Activated CD8-positive, alpha-beta memory T cell treated with anti-CD3 and anti-CD28 coated beads, Interleukin-2, amount 50 U/mL, for 1 hour (primary cell): ENCODE data around the gene KSR2.

Source experiments
- DNase-seq: peaks from one replicate; pipeline ENCODE4 v3.0.0-alpha.2; 2020; ENCODE audit errors: extremely low read depth

The KSR2 gene

DNA sequence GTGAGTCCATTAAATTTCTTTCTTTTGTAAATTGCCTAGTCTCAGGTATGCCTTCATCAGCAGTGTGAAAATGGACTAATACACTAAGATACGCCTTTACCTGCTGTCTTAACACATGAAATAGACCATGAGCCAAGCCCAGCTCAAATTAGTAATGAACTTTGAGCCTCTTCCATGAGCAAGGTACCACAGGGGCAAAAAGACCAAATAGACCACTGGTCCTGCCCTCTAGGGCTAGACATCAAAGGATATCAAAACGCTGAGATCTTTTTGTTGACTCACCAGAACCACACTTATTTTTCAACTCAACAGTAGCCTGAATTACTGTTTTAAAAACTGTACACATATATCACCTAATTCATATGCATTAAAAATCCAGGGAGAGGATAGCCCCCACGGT, 469.9 kb downstream of the KSR2 start:
- DNase-seq = no peak

DNA sequence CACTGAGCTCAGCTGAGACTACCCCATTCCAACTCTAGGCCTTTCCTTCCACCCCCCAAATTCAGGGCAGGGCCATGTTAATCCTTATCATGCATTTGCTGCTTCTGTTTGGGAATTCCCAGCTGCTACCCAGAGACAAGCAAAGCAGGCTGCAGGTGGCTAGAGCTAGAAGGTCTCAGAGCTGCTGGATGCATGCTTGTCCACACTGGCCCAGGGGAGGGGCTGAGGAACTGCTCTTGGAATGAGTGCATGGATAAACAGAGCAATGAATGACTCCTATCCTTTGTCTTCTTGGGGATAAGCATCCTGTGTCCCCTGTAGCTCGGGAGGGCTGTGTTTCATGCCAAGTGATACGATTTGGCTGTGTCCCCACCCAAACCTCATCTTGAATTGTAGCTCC, 470.5 kb downstream of the KSR2 start:
- no peak for DNase-seq

- DNase-seq = no peak
Observed at GRCh38 chr12:117497407-117497806, 471.4 kb downstream of the KSR2 start.

- DNase-seq = no peak
Observed at GRCh38 chr12:117494833-117495655, 473.7 kb downstream of the KSR2 start.

GRCh38 chr12:117491711-117492110, 477.1 kb downstream of the KSR2 start:
- no peak for DNase-seq

DNA sequence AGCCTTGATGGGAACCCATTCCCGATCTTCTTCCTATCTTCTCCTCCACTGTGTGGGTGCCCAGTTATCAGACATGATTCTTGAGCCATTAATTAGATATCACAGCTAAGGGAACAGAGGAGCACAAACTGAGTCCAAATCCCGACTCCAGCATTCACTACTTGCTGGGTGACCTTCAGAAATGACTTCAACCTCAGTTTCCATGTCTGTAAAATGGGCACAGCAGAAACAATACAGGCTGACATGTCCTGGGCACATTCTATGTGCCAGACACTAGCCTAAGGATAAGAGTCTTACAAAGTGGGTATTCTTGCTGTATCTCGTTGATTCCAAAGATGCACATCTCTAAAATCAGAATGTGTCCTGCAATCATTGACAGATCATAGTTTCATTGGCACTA, 478.7 kb downstream of the KSR2 start:
- DNase-seq = no peak

- DNase-seq = no peak
Observed at GRCh38 chr12:117489671-117490070, 479.1 kb downstream of the KSR2 start.

DNA sequence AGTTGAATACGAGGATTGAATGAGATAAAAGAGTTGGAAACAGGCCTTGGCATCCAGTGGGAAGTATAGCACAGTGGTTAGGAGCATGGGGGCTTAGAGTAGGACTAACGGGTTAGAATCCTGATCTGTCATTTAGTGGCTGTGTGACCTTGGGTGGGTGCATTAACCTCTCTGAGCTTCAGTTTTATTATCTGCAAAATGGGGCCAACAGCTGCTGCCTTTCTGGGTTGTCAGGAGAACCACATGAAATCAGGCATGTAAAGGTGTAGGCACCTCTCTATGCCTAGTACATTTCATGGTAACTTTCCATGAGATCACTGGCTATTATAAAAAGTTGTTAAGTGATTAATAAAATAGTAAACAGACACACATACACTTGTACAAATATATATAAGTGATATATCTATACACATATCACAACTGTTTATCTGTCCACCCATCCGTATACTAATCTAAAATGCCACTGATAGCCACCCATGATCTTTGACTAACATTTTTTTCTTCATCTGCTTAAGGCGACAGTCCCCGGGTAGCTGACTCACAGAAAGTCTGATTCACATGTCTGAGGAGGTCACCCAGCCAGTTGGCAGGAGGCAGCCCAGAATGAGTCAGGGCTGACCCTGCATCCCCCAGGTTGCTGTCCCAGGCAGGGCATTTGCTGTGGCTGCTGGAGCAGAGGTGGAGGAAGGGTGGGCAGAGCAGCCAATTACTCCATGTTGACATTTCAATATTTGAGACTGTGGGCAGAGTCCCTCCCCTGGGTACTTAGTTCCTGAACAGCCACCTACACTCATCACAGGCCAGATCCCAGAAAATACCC, 481.7 kb downstream of the KSR2 start:
- DNase-seq = no peak

DNA sequence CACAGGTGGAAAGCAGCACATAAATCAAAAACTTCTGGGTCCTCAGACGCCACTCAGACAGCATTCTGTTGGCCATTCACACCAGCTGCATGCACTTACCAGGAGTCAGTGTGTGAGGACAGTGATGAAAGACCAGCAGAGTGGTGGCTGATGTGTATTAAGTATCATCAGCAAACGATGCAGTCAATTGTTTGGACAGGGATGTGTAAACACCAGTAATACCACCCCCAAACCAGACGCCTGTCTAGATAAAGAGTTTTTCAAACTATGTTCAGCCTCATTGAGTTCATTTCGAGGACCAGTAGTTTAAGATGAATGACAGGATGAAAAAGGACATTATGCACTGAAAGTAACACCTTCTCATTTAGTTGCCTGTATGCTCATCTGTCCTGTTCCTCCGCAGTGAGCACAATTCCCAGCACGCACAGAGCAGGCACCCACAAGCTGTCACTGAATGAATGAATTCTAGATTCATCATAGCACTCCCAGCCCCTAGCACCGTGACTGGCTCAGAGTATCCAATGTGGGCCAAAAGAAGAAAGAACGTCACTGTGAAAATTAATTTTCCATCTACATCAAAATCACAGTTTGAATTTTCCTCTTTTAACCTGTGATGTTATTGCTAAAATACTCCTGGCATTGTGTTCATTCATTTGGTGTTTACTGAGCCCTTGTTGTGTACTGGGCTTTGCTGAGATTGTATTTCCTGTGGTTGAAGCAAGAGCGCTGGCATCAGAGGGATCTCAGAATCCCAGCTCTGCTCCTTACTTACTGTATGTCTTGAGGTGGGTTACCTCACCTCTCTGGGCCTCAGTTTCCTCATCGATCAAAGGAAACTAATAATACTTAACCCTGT, 482.6 kb downstream of the KSR2 start:
- DNase-seq = no peak

DNA sequence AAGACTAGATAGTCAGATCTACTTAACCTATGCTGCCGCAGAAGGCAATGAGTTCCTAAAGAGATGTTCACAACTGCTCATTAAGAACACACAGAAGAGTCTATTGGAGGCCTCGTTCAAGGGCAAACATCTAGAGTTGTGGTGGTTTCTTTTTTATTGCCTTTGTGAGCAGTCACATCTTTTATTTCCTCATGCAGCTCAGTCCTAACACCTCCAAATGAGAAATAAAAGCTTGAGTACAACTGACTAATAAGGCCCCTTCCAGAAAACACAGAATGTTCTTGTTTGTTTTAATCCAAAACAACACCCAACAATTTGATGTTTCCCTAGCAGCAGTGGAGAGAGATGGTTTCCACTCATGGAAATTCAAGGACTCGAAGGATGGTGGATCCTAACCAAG, 483.9 kb downstream of the KSR2 start:
- no peak for DNase-seq

- no peak for DNase-seq
Observed at GRCh38 chr12:117483501-117483900, 485.3 kb downstream of the KSR2 start.

DNA sequence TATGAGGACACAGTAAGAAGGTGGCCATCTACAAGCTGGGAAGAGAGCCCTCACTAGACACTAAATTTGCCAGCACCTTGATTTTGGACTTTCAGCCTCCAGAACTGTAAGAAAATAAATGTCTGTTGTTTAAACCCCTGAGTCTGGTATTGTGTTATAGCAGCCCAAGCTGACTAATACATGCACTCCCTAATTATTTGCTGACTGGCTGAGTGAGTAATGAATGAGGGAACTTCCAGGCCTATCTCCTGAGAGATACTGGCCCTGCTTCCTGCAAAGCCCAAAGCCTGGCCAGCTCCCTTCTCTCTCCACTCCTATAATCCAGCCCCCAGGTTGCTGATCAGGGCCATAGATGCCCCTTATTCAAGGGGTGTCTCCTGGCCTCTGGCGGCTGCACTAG, 487.3 kb downstream of the KSR2 start:
- DNase-seq = no peak

- DNase-seq = no peak
Observed at GRCh38 chr12:117476341-117476740, 492.4 kb downstream of the KSR2 start.

DNA sequence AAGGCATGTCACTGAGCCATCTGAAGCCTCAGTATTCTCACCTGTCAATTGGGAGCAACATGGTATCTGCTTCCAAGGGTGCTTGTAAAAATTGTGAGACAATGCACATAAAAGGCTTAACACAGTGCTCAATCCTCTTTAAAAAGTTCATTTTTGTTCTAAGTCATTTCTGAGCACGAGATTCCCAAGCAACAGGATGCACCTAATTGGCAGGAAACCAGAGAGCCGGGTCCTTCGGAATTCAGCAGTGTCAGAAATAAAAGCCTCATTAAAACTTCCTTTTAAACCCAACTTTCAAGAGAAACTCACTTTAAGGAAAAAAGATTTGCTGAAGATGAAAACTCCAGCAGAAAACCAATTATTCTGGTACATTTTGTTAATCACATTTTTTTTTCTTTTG, 494.9 kb downstream of the KSR2 start:
- DNase-seq = no peak

DNA sequence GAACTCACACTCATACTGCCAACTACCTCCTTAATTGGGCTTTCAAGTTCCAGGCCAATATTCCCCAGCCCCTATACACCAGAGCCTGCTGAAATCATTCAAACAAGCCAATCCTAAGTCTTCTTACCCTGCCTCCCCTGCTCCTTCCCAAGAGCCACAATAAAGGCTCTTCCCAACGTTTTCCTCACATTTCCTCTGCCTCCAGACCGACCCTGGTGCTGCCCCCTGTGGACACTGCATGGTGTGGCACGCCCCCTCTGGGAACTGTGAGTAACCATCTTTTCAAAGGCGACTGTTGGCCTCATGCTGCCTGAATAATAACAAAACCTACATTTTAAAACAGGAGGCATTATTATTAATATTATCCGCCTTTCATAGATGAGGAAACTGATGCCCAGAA, 495.8 kb downstream of the KSR2 start:
- no peak for DNase-seq

DNA sequence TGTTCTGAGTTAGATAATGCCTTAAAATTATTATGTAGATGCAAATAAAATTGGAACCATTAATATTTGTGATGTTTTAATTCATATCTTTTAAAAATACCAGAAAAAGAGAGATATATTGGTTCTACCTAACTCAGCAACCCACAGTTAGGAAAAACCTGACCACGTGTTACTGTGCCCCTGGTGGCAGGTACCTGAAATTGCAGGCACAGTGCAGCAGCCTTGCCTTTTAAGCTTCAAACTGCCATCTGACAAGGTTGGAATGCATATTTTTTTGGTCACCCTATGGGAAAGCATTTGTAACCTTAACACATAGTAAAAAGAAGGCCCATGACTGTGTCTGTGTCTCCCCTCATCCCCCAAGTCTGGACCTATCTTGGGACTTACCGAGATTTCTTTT, 498.0 kb downstream of the KSR2 start:
- no peak for DNase-seq

DNA sequence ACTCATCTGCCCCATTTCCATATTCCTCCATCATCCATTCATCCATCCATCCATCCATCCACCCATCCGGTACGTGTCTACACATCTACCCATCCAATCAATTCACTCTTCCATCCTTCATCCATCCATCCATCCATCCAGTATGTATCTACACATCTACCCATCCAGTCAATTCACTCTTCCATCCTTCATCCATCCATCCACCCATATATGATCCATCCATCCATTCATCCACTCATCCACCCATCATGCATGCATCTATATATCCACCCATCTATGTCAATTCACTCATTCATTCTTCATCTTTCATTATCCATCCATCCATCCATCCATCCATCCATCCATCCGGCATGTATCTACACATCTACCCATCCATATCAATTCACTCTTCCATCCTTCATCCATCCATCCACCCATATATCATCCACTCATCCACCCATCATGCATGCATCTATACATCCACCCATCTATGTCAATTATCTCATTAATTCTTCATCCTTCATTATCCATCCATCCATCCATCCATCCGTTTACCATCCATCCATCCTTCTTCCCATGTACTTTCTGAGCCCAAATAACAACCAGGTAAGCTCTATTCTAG, 498.8 kb downstream of the KSR2 start:
- no peak for DNase-seq

- no peak for DNase-seq
Observed at GRCh38 chr12:117468016-117468415, 500.8 kb downstream of the KSR2 start.

DNA sequence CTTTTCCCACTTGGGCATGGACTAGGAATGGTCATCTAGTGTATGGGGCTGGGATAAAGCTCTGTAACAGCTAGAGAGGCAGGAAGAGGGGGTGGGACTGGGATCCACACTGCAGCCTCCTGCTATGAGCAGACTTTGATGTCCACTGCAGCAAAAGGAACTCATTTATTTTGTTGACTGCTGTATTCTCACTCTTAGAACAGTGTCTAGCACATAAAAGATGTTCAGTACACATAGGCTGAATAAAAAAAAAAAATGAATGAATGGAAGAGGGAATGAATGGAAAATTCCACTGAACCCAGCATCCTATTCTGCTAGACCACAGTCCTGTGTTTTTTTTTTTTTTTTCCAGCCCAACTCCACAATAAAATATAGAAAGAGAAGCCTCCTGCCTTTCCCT, 501.2 kb downstream of the KSR2 start:
- DNase-seq = no peak

DNA sequence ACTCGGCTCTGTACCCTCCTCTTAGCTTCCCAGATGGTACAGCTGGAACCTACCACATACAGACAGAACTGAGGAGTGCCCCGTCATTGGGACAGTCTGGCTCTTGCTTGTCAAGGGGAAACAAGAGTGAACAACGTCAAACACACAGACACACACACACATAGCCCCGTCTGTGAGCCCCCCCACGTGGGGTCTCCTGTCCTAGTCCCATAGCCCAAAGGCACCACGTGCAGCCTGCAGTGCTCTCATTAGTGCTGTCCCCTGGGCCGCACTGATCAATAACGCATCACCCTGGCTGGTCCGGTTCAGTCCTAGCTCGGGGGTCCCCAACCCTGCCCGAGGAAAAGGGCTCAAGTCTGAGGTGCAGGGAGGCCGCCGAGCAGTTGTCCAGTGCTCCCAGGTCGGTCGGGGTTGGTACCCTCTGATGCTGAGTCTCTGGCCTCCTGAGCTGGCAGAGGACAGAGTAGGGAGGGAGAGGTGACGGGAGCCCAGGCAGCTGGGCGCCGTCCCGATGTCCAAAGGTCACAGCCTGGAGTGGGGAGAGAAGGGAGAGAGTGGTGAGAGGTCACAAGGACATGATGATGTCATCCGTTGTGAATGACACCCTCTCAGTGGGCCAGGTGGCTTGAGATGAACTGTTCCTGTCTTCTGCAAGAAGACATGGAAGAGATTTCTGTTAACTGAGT, 502.0 kb downstream of the KSR2 start:
- DNase-seq = no peak

DNA sequence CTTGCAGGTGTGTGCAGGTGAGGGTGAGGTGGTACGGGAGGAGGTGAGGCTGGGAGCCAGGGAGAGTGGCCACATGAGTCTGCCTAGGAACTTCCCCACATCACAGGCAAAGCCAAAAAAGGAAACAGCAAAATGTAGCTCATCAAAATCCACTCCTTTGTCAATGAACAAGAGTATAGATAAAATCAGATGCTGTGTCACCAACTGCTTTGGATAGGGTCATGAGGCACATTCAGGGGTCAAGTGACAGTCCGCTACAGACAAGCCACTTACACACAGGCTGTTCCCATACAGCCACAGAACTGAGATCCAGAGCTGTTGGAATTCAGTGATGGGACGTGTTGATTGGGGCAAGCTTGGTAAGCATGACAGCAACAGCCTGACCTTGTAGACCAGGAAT, 507.1 kb downstream of the KSR2 start:
- no peak for DNase-seq
